Psoas muscle (tissue), 8 donors: ENCODE data around the gene ITPRIP. TPM values are rescaled to one million over a fixed set of nuclear protein-coding genes. Genes with fewer than 3 reads are reported as not detected.

Experiments
- ATAC-seq, 4 donors: fragments of 200-7000 bp; cut with Tn5 transposase; one replicate each; pipeline ENCODE4 v1.9.1; 2020; ENCODE audit warnings: moderate library complexity in 3 of 4, mild to moderate bottlenecking in 2 of 4
- DNase-seq, 2 donors: peaks; one replicate each; pipeline ENCODE4 v3.0.0-alpha.2; 2020
- H3K27ac ChIP-seq: fragments of 200-600 bp; one replicate; pipeline ENCODE4 v1.8.0; 2022
- H3K27me3 ChIP-seq, 3 donors: fragments of 200-600 bp in 1 of 3; one replicate each; pipeline versions ENCODE4 v1.6.1 to v1.8.0; 2013 to 2022; ENCODE audit warnings: low read length in 2 of 3, mild to moderate bottlenecking in 2 of 3, moderate library complexity in 1 of 3; ENCODE audit not compliant: insufficient read depth in 3 of 3
- H3K36me3 ChIP-seq, 2 donors: fragments of 200-600 bp in 1 of 2; one replicate each; pipeline versions ENCODE4 v1.6.1 to v1.8.0; 2013 to 2022; ENCODE audit warnings: low read depth in 1 of 2, mild to moderate bottlenecking in 1 of 2, moderate library complexity in 1 of 2; ENCODE audit not compliant: insufficient read depth in 1 of 2
- H3K4me1 ChIP-seq: fragments of 200-600 bp; one replicate; pipeline ENCODE4 v1.8.0; 2022
- H3K4me3 ChIP-seq: fragments of 200-600 bp; one replicate; pipeline ENCODE4 v1.8.0; 2022; ENCODE audit warnings: mild to moderate bottlenecking
- H3K9me3 ChIP-seq: fragments of 200-600 bp; one replicate; pipeline ENCODE4 v1.8.0; 2022
- CTCF ChIP-seq: fragments of 200-600 bp; IDR thresholded peaks from one replicate; pipeline ENCODE4 v1.8.0; 2022; ENCODE audit warnings: antibody characterized with exemption
- WGBS, 3 donors: extraction: QIAGEN DNeasy Blood & Tissue Kit; methylation state at CpG; one replicate each; pipeline versions ENCODE4 v1.1.6 to v1.1.7; 2013; 5-methylcytosine and 5-hydroxymethylcytosine counted together
- intact Hi-C, 2 donors: fragments of 100-400 bp; cut with DNase I; formaldehyde crosslinking; loops; one replicate each; pipeline versions ENCODE4 v1.11.0 to v1.14.2; 2022
- polyA plus RNA-seq, 3 donors: library from polyadenylated mRNA; stranded (reverse); fragments of 200-250 nt; gene quantifications; one replicate each; pipeline ENCODE4 v1.2.3, GENCODE V29; 2013
- total RNA-seq, 4 donors: library from RNA; stranded (reverse); fragmentation: NEBNext Ultra II Directional in 2 of 4; extraction: Animal tissue kit (Norgen Biotek cat#: 25700) in 2 of 4; gene quantifications; one replicate each; pipeline versions ENCODE4 v1.2.1 to v1.2.4, GENCODE V29; 2021 to 2023
- donor health status: healthy with polysubstance abuse.
- donor health status: DM: no; HTN: no; CAD: no; lungs with moderate emphysema.
- donor health status: Bipolar disorder and iron deficiency.
- donor health status: healthy.
- donor health status: DM: yes; HTN: yes; CAD: no.
- donor health status: DM: no; HTN: no; CAD: no.
- donor health status: DM: no; HTN: no; CAD: no.
- donor health status: DM: yes; HTN: yes; CAD: no.

ITPRIP gene
- total and polyA plus RNA-seq, 7 donors = 6.2 to 118 (median 9.7) TPM

DNA sequence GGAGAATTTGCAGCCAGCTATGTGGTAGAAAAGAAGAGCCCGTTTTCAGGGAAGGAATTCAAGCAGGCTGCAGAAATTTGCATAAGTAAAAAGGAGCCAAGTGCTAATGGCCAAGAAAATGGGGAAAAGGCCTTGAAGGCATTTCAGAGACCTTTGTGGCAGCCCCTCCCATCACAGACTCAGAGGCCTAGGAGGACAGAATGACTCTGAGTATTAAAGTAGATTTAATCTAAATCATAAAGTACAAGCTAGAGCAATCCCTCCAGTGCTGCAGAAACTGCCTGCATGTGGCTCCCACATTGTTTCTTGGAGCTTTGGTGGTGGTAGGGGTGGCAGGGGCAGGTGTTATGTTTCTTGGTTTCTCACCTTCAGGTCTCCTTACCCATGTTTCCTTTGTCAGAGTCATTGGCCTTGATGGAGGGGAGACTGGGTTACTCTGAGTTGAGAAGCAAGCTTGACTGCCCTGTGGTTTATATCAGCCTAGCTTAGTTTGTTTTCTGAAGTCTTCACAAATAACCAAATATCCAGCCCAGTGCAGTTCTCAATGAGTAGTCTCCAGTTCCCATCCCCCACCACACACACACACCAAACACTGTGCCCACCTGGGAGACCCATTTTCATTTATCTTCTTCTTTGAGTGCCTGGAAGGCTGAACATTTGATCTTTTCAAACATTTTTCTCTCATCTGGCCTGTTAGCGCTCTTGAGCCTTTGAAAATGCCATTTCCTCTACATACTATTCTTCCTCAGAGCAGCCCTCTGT, 34.5 kb downstream of the ITPRIP start:
- Histone ChIP-seq H3K36me3 (no peaks in the 10 kb centered on the region), H3K27ac (no peak overlapping the region), H3K4me1 (peaks cover 46% of the 10 kb centered on the region), H3K9me3 (no peaks in the 10 kb centered on the region), H3K27me3 (no peaks in the 10 kb centered on the region), H3K4me3 (no peak overlapping the region)
- ATAC-seq (no peak), DNase-seq (no peak)
- TF ChIP-seq CTCF = no peak
- 48 to 50% (median 50%) methylated on average over 2 of the region's 2 CpGs for WGBS, 3 donors
- intact Hi-C loops = no loop called here

DNA sequence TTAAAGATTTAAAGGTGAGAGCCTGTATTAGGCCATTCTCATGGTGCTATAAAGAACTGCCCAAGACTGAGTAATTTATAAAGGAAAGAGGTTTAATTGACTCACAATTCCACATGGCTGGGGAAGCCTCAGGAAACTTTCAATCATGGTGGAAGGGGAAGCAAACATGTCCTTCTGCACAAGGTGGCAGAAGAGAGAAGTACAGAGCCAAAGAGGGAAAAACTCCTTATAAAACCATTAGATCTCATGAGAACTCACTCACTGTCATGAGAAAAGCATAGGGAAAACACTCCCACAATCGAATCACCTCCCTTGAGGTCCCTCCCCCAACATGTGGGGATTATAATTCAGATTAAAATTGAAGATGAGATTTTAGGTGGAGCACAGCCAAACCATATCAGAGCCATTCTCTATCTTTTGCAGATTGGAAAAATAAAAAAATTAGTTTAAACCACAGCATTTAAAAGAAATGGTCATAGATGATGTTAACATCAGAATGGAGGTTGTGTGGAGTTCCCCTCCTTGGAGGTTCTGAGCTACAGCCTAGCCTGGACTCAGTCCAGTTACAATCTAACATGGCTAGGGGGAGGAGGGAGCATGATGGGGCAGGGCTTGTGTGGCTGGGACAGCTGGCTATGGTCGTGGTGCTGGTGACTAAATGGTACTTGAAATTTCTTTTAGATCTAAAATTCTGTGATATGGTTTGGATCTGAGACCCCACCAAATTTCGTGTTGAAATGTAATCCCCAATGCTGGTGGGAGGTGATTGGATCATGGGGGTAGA, 36.2 kb downstream of the ITPRIP start:
- intact Hi-C loops = no loop called here
- no peak overlapping the region for H3K4me3 ChIP-seq

GRCh38 chr10:104300736-104301292, 37.5 kb downstream of the ITPRIP start:
- intact Hi-C loops = no loop called here

More for the DNA sequence above, 36.2 kb downstream of the ITPRIP start:
- H3K4me1 ChIP-seq = peaks cover 36% of the 10 kb centered on the region
- no peak for TF ChIP-seq CTCF
- no peak for DNase-seq
- no peaks in the 10 kb centered on the region for H3K27me3 ChIP-seq
- H3K27ac ChIP-seq = peak overlapping the region; percentile 68
- H3K9me3 ChIP-seq = no peaks in the 10 kb centered on the region
- ATAC-seq = no peak
- H3K36me3 ChIP-seq = no peaks in the 10 kb centered on the region
- WGBS, 3 donors = 44 to 53% (median 47%) methylated on average over 3 of the region's 3 CpGs

More at GRCh38 chr10:104300736-104301292, 37.5 kb downstream of the ITPRIP start:
- DNase-seq (peak; percentile 79 to 86), ATAC-seq (peak; percentile 83 to 88 (median 84))
- Histone ChIP-seq H3K4me1 (peaks cover 29% of the 10 kb centered on the region), H3K9me3 (no peaks in the 10 kb centered on the region), H3K27ac (peak overlapping the region; percentile 68), H3K27me3 (no peaks in the 10 kb centered on the region), H3K36me3 (no peaks in the 10 kb centered on the region), H3K4me3 (no peak overlapping the region)
- peak; percentile 7 for TF ChIP-seq CTCF
- whole genome bisulfite sequencing, 3 donors = 8 to 17% (median 16%) methylated on average over 7 of the region's 7 CpGs
